Ovary (tissue), 3 donors: ENCODE data around the gene SLC12A2.

Experiments used
- CTCF ChIP-seq, 3 donors: fragments of 450-650 bp in 2 of 3; fragments of 200-600 bp in 1 of 3; IDR thresholded peaks; one replicate each; pipeline versions ENCODE4 v1.5.1 to v1.8.0; 2016 to 2022; ENCODE audit warnings: antibody characterized with exemption in 3 of 3, mild to moderate bottlenecking in 1 of 3
- POLR2A ChIP-seq: fragments of 450-650 bp; IDR thresholded peaks from one replicate; pipeline ENCODE4 v1.6.1; 2017; ENCODE audit warnings: antibody characterized with exemption, mild to moderate bottlenecking, moderate library complexity
- donor health status: DM: no; HTN: no; CAD: no.

GRCh38 chr5:128228521-128228920, 145.0 kb downstream of the SLC12A2 start:
- no peak for TF ChIP-seq CTCF (IDR thresholded peaks at IDR 0.05)
- TF ChIP-seq POLR2A = no peak
